Right lobe of liver (tissue), 6 donors: Measurements from ENCODE around the gene ACAP2. TPM values are rescaled to one million over a fixed set of nuclear protein-coding genes. Genes with fewer than 3 reads are reported as not detected.

Experiments
- ATAC-seq, 4 donors: fragments of 200-7000 bp; cut with Tn5 transposase; one replicate each; pipeline ENCODE4 v1.9.1; 2020; ENCODE audit warnings: mild to moderate bottlenecking in 4 of 4, moderate library complexity in 4 of 4
- DNase-seq, 3 donors: peaks; one replicate each; pipeline ENCODE4 v3.0.0-alpha.2; 2020
- H3K27ac ChIP-seq, 3 donors: fragments of 200-600 bp; one replicate each; pipeline ENCODE4 v1.8.0; 2022
- H3K27me3 ChIP-seq, 2 donors: fragments of 200-600 bp; one replicate each; pipeline ENCODE4 v1.8.0; 2022
- H3K36me3 ChIP-seq, 4 donors: fragments of 200-600 bp; sonication (generic) in 1 of 4; one replicate each; pipeline versions ENCODE4 v1.5.1 to v1.8.0; 2017 to 2022; ENCODE audit warnings: control low read depth in 1 of 4
- H3K4me1 ChIP-seq, 4 donors: fragments of 200-600 bp; sonication (generic) in 1 of 4; one replicate each; pipeline versions ENCODE4 v1.5.1 to v1.8.0; 2017 to 2022; ENCODE audit warnings: control low read depth in 1 of 4
- H3K4me3 ChIP-seq, 3 donors: fragments of 200-600 bp; one replicate each; pipeline ENCODE4 v1.8.0; 2022
- H3K9me3 ChIP-seq, 4 donors: fragments of 200-600 bp; sonication (generic) in 1 of 4; one replicate each; pipeline versions ENCODE4 v1.5.1 to v1.8.0; 2017 to 2022; ENCODE audit warnings: control low read depth in 1 of 4
- POLR2A ChIP-seq: fragments of 450-650 bp; IDR thresholded peaks from one replicate; pipeline ENCODE4 v1.6.1; 2017; ENCODE audit warnings: antibody characterized with exemption, mild to moderate bottlenecking
- WGBS: methylation state at CpG from one replicate; pipeline ENCODE4 v1.1.6; 2018; ENCODE audit warnings: low coverage, low lambda C conversion rate; ENCODE audit not compliant: insufficient coverage; ENCODE audit errors: missing lambda C conversion rate; 5-methylcytosine and 5-hydroxymethylcytosine counted together
- intact Hi-C, 2 donors: fragments of 100-400 bp; cut with DNase I; formaldehyde crosslinking; loops; one replicate each; pipeline versions ENCODE4 v1.11.2 to v1.14.1; 2022
- total RNA-seq, 6 experiments: library from RNA; depleted of rRNA in 2 of 6; stranded (reverse); fragments of >200 nt in 2 of 6; fragmentation: NEBNext Ultra II Directional in 3 of 6; extraction: Animal tissue kit (Norgen Biotek cat#: 25700) in 3 of 6; gene quantifications; one replicate each; pipeline versions ENCODE4 v1.1.0 to v1.2.4, GENCODE V29; 2016 to 2023
- TF ChIP-seq, protein P1 (sequence below), 4 donors: fragments of 200-600 bp in 3 of 4; fragments of 450-650 bp in 1 of 4; IDR thresholded peaks; one replicate each; pipeline versions ENCODE4 v1.5.1 to v1.8.0; 2016 to 2022; ENCODE audit warnings: antibody characterized with exemption in 4 of 4, mild to moderate bottlenecking in 2 of 4
- donor health status: DM: no; HTN: yes; CAD: no.
- donor health status: DM: no; HTN: no; CAD: no.
- donor health status: DM: no; HTN: no; CAD: no.
- donor health status: DM: no; HTN: yes; CAD: no.
- donor health status: DM: no; HTN: yes; CAD: no.

The ACAP2 gene
- total RNA-seq, 6 experiments from 2014 or later = 15.1 to 21.7 (median 18.5) TPM

GRCh38 chr3:195274259-195274966, 168.4 kb downstream of the ACAP2 start:
- peaks cover 0 to 23% (median 4%) of the 10 kb centered on the region in 4 donors for H3K4me1 ChIP-seq
- intact Hi-C loops = loop anchor here in 1 of 2 donors (5.0 kb wide), 1 partner anchor 248 kb away; no protein-coding TSS in a partner anchor
- H3K27ac ChIP-seq = no peak overlapping the region
- no peak overlapping the region for H3K4me3 ChIP-seq
- H3K36me3 ChIP-seq = peaks cover 0 to 10% (median 0%) of the 10 kb centered on the region in 4 donors
- TF ChIP-seq, protein P1, sequence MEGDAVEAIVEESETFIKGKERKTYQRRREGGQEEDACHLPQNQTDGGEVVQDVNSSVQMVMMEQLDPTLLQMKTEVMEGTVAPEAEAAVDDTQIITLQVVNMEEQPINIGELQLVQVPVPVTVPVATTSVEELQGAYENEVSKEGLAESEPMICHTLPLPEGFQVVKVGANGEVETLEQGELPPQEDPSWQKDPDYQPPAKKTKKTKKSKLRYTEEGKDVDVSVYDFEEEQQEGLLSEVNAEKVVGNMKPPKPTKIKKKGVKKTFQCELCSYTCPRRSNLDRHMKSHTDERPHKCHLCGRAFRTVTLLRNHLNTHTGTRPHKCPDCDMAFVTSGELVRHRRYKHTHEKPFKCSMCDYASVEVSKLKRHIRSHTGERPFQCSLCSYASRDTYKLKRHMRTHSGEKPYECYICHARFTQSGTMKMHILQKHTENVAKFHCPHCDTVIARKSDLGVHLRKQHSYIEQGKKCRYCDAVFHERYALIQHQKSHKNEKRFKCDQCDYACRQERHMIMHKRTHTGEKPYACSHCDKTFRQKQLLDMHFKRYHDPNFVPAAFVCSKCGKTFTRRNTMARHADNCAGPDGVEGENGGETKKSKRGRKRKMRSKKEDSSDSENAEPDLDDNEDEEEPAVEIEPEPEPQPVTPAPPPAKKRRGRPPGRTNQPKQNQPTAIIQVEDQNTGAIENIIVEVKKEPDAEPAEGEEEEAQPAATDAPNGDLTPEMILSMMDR (IDR thresholded peaks at IDR 0.05) = no peak
- TF ChIP-seq POLR2A = no peak
- ATAC-seq (no peak), DNase-seq (no peak)
- no peaks in the 10 kb centered on the region for H3K9me3 ChIP-seq
- 25% methylated on average over 1 of the region's 1 CpG for WGBS
- no peaks in the 10 kb centered on the region for H3K27me3 ChIP-seq

DNA sequence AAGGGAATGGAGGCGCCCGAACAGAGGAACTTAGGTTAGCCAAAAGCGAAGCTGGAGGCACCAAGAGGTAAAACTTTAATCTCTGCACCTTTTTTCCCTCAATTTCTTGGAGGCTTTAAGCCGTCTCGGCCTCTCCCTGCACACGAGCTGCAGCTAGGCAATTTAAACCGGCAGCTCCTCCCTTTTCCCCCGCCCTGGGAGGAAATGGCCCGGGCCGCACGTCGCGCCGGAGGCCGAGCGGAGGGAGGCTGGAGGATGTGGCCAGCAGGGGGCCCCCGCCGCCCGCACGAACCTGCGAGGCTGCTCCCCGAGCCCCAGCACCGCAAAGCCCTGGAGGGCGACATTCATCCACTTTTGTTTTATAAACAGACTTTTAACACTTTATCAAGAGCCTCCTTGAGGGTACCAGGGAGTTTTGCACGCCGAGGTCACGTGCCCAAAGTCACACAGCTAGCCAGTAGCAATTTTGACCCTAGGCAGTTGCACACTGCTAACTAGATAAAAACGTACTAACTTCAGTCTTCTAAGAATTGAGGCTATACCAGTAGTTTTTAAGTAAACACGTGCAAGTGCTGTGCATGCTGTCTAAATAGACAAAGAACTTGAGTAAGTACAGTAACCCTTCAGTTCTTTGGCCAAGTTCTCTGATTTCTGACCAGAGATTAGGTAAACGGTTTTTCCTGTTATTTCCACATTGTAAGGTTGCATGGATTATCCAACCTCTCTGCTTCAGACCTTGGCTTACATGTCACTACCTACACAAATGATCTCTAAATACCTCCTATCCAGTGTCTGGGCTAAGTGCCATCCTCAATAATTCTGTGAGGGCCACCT, 171.2 kb downstream of the ACAP2 start:
- TF ChIP-seq, protein P1 (IDR thresholded peaks at IDR 0.05) = peak; percentile 95 to 99 (median 98)
- peak; percentile 1 for TF ChIP-seq POLR2A
- 1% methylated on average over 27 of the region's 30 CpGs for WGBS
- ATAC-seq (peak; percentile 91 to 94 (median 92)), DNase-seq (peak; percentile 90 to 92 (median 91))
- no peaks in the 10 kb centered on the region for H3K27me3 ChIP-seq
- peak overlapping the region; percentile 78 to 95 (median 83) for H3K4me3 ChIP-seq
- H3K4me1 ChIP-seq = peaks cover 0 to 24% (median 4%) of the 10 kb centered on the region in 4 donors
- H3K9me3 ChIP-seq = no peaks in the 10 kb centered on the region
- peak overlapping the region; percentile 63 to 90 (median 78) for H3K27ac ChIP-seq
- intact Hi-C loops = loop anchor here in 1 of 2 donors (5.0 kb wide), 1 partner anchor 251 kb away; no protein-coding TSS in a partner anchor
- H3K36me3 ChIP-seq = no peaks in the 10 kb centered on the region

DNA sequence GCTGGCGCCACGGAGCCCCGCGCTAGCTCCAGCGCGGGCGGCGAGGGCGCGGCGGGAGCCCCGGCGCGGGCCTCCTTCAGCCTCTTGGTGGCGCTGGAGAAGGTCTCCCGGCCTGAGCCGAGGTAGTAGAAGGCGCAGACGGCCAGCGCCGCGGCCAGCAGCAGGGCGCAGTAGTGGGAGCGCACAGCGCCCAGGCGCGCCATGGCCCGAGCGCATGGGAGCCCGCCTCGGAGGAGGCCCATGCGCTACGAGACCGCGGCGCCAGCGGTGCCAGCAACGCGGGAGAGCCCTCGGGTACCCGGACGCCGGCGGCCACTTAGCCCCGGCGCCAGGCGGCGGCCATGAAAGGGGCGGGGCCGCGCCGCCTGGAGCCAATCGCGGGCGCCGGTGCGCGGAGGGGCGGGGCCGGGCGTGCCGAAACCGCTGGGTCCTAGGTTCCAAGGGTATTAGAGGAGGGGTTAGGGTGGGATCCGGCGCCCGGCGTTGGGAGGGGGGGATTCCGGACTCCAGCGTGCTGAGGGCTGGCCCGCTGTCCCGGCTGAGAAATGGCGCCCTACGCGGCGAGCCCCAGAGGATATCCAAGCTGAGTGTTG, 171.9 kb downstream of the ACAP2 start, which contains the start of gene XXYLT1:
TSS of gene XXYLT1 (minus strand) at position 343 of the 593 bp plus-strand sequence. CDS start at position 242, 101 bp downstream.
- TF ChIP-seq, protein P1 (IDR thresholded peaks at IDR 0.05) = peak; percentile 49 to 72 (median 62)
- peak; percentile 24 for TF ChIP-seq POLR2A
- 0% methylated on average over 30 of the region's 75 CpGs for WGBS
- peak; percentile 91 for DNase-seq
- peak within 1 kb of the TSS; percentile 63 to 90 (median 78) for H3K27ac ChIP-seq
- peaks cover 0 to 24% (median 4%) of the 10 kb centered on the region in 4 donors for H3K4me1 ChIP-seq
- no peaks in the 10 kb centered on the region for H3K27me3 ChIP-seq
- peak within 1 kb of the TSS; percentile 78 to 95 (median 83) for H3K4me3 ChIP-seq
- H3K9me3 ChIP-seq = no peaks in the 10 kb centered on the region
- H3K36me3 ChIP-seq = no peaks in the 10 kb centered on the region
- intact Hi-C loops = loop anchor here in 1 of 2 donors (5.0 kb wide), 1 partner anchor 251 kb away; no protein-coding TSS in a partner anchor
- ATAC-seq = peak; percentile 90 to 95 (median 92)
